HG03457 (cell line): ENCODE measurements around the gene LAMC1.

Experiments used
- ATAC-seq: cut with Tn5 transposase; IDR thresholded peaks from one replicate; pipeline ENCODE4 v1.9.1; 2021; ENCODE audit warnings: moderate number of reproducible peaks; ENCODE audit not compliant: unreplicated experiment

Gene LAMC1

GRCh38 chr1:183023146-183023600, at the start of gene LAMC1:
LAMC1 (plus strand) TSS chr1:183023420; CDS start chr1:183023717, 297 bp downstream.
- ATAC-seq: peak; percentile 5

GRCh38 chr1:182974506-182975191, 48.6 kb upstream of the LAMC1 start:
- no peak for ATAC-seq

GRCh38 chr1:182977480-182977879, 45.7 kb upstream of the LAMC1 start:
- no peak for ATAC-seq

GRCh38 chr1:182978151-182978853, 44.9 kb upstream of the LAMC1 start:
- no peak for ATAC-seq

GRCh38 chr1:182984138-182984537, 39.1 kb upstream of the LAMC1 start:
- ATAC-seq: no peak

- no peak for ATAC-seq
Measured at GRCh38 chr1:182984621-182985020, 38.6 kb upstream of the LAMC1 start.

- no peak for ATAC-seq
Measured at GRCh38 chr1:182985876-182986275, 37.3 kb upstream of the LAMC1 start.

- ATAC-seq: no peak
Measured at GRCh38 chr1:182990413-182991144, 32.6 kb upstream of the LAMC1 start.

GRCh38 chr1:182993746-182994145, 29.5 kb upstream of the LAMC1 start:
- ATAC-seq: no peak

GRCh38 chr1:182995894-182996293, 27.3 kb upstream of the LAMC1 start:
- no peak for ATAC-seq

GRCh38 chr1:182996816-182997215, 26.4 kb upstream of the LAMC1 start:
- ATAC-seq: no peak

GRCh38 chr1:182998482-182998881, 24.7 kb upstream of the LAMC1 start:
- no peak for ATAC-seq

- ATAC-seq: no peak
Measured at GRCh38 chr1:183000167-183000962, 22.9 kb upstream of the LAMC1 start.

GRCh38 chr1:183002267-183002666, 21.0 kb upstream of the LAMC1 start:
- ATAC-seq: no peak

GRCh38 chr1:183002797-183003196, 20.4 kb upstream of the LAMC1 start:
- no peak for ATAC-seq

- no peak for ATAC-seq
Measured at GRCh38 chr1:183003203-183003602, 20.0 kb upstream of the LAMC1 start.

GRCh38 chr1:183004141-183004540, 19.1 kb upstream of the LAMC1 start:
- ATAC-seq: no peak

GRCh38 chr1:183011859-183012258, 11.4 kb upstream of the LAMC1 start:
- ATAC-seq: no peak

GRCh38 chr1:183012301-183012994, 10.8 kb upstream of the LAMC1 start:
- no peak for ATAC-seq

GRCh38 chr1:183019139-183019740, 4.0 kb upstream of the LAMC1 start:
- ATAC-seq: no peak
